RPMI7951 (cell line): ENCODE data around the gene CACNA2D4. TPM values are rescaled to one million over a fixed set of nuclear protein-coding genes. Genes with fewer than 3 reads are reported as not detected.
A peak's percentile ranks its signal among the peaks of the same experiment; 100 is the strongest.

Experiments used
- DNase-seq: peaks from one replicate; pipeline ENCODE4 v3.0.0-alpha.2; 2012; ENCODE audit warnings: low read depth
- total RNA-seq: library from RNA; depleted of rRNA; stranded (reverse); fragments of >200 nt; shearing (Covaris generic); gene quantifications from 2 replicates; pipeline ENCODE4 v1.2.3, GENCODE V29; 2014

The CACNA2D4 gene
- total RNA-seq, 1 experiment from 2014 or later: 0.24 TPM

DNA sequence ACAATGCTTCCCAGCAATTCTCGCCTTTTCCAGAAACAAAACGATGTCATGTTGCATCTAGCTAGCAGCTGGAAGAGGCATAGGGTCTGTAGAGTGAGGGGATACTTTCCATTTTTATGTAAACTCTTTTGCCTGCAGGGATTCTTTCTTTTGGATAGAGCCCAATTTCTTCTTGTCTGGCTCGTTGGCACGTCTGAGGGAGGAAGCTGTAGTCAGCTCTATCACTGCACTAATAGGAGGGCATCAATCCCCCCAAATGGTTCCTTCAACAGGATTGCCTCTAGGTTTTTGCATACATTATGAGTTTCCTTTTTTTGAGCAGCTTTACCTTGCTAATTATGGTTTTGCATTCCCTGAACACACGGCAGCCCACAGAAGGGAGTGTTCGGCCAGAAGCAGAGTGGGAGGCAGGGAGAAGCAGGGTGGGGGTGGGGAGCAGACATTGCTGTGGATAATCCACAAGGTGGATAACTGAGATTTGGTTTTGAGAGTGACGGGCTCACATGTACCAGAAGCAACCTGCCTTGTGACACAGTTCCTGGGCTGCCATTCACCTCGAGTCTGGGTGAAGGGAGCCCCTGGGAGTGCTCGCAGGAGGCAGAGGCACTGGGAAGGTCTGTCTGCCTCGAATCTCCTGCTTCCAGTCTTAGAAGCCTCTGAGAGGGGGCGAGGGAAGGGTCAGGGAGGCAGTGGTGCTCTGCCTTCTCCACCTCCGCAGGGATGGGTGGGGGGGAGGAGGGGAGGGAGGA, 73.6 kb downstream of the CACNA2D4 start:
- DNase-seq: no peak

DNA sequence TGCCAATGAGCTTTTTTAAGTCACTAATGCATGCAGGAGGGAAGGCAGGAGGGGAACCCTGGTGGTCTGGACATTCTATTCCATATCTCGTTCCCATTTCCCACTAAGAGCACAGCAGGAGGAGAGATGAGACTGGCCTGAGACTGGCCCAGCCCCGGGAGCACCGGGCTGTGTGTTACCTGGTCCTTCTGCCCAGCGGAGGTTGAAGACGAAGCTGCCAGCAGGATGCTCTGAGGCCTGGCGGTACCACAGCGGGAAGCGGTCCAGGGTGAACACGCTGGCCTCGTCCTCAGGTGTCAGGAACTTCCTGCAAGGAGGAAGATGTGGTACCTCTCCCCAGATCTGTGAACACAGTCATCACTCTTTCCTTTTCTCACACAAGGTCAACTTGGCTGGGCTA, 74.2 kb downstream of the CACNA2D4 start:
- DNase-seq: no peak

DNA sequence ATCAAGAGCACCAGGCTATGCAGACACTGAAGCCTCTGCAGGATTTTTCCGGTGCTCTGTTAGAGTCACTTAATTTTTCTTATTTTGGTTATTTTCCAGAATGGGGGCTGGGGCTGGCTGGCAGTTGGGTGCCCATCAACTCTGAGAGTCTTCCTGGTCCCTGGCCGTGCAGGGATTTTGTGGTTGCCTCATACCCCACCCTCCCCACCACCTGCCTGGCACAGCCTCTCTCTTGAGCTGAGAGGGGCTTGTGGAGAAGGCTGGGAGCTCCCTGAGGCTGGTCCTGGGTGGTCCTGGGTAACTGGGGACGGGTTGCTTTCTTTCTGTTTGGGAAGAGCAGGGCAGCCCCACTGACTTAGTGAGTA, 74.8 kb downstream of the CACNA2D4 start:
- no peak for DNase-seq

DNA sequence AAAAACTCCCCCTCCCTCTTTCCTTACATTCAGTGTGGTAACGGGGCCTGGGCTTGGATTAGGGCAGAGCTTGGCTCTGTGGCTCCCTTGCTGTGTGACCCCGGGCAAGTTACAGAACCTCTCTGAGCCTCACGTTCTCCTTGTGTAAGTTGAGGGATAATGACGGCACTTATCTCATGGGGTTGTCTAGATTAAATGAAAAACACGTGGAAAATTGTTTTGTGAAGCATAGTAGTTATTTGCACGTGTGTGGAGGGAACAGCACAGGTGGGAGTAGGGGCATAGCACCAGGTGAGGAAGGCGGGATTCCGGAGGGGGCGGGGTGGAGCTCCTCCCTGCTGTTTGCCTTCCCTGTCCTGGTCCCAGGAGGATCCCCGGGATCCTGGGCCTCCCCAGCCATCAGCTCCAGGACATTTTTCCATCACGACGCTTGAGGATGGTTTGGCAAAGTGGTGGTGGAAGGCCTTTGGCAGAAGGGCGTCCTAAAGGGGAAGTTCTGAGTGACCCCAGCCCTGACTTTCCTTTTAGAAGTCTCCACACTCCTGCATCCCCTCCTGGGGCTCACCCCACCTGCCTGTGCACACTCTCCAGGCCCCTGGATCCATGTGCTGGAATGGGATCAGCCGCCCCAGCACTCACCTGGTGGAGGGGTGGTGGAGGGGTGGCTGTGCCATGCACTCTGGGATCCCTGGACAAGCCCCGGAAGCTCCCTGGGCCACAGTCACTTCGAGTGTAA, 75.4 kb downstream of the CACNA2D4 start:
- DNase-seq: no peak

DNA sequence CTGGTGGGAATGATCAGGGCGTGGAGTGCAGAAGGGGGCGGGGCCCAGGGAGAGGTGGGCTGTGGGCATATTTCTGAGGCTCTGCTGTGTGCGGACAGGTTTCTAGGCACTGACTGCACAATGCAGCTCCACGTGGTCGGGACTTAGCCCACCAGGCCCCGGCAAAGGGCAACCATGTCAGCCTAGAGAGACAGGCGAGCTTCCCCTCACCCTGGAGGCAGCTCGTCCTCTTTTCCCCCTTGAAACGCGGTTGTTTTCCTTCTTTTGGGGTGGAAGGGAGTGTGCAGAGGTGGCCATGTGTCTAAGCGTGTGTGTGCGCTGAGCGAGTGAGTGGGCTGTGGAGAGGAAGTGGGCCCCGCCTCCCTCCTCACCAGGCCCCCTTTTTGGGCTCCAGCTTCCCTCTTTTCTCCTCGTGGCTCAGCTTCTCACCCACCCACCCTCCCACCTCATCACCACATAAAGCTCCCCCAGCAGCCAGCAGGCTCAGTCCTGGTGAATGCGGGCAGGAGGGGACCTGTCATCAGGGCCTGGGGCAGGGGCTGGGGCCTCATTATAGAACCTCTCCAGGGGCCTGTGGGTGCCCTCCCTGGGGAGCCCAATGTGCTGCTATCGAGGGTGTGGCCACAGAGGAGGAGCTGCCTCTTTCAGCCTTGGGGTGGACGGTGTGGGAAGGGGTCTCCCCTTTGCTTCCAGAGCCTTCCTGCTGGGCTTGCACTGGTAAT, 76.1 kb downstream of the CACNA2D4 start:
- no peak for DNase-seq

DNA sequence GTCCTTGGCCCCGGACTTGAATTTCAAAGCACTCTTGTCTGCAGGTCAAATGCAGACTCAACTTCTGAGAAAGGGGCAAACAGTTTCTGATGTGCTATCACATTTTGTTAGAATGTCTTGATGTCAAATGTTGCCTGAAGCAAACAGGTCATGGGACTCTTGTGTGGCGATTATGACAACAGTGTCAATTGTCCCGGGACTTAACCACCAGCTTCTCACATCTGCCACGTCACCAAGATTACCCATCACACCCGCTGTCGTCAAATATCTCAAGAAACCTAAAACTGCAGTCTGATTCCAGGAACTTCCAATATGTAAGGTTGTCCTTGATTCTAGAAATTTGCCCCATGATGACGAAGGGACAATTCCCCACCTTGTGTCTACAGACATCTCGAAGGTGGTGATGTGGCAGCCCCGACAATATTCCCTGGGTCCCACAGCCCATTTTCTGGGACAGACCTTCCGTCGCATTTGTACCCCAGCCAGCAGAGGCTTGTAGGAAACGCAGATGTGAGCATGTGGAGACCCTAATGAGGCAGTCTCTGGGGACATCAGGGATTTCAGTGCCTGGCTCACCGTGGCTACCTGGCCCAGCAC, 76.8 kb downstream of the CACNA2D4 start:
- no peak for DNase-seq

DNA sequence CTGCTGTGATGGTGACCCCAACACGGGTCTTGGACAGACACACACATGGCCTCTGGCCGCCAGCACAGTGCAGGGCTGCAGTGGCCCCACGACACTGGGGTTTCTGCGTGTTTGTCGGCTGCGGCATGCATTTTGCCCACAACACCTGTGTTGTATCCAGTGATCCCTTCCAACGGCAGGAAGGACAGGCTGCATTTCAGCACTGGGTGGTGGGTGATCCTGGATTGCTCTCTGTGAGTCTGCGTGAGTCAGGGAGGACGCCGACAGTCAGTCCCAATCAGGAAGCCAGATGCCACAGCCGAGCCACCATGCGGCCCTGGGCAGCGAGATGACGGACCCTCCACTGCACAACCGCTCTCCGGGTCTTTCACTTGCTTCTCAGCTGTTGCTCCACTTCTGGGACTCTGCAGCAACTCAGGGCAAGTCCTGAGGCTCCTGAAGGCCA, 77.4 kb downstream of the CACNA2D4 start:
- no peak for DNase-seq

DNA sequence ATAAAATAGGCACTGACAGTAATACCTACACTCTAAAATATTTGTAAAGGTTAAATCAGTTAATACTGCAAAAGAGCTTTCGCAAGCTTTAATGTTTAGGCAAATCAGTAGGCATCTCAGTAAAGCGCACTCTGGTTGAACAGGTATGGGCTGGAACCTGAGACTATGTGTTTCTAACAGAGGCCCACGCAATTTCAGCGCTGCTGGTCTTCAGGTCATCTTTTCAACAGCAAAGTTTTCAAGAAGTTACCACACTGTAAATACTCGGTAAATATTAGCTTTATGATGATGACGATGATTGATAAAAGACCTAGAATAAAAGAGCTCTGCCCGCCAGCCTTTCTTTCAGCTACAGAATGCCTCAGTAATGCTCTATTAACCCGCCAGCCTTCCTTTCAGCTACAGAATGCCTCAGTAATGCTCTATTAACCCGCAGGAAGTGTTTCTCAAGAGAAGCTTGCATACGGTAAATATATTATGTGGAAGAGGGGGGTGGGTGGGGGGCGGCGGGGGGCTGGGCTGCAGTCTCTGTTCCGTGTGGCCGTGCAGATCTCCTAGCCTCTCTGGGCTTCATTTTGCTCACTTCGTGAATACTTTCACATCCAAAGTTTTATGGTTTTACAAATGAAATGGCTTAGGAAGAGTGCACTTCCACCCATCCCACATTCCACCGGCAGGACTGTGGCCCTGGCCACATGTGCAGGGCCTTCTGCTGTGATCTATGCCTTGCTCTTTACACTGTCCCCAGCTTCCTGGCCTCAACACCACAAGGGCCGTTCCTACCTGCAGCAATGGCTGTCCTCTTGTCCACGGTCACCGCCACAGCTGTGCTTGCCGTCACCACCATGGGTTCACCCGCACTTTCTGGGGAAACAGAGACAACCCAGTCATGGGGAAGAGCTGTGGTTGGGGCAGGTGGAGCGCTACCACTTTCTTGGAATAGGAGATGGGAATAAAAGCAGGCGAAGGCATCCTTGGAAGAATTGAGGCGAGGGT, 78.2 kb downstream of the CACNA2D4 start:
- DNase-seq: no peak

DNA sequence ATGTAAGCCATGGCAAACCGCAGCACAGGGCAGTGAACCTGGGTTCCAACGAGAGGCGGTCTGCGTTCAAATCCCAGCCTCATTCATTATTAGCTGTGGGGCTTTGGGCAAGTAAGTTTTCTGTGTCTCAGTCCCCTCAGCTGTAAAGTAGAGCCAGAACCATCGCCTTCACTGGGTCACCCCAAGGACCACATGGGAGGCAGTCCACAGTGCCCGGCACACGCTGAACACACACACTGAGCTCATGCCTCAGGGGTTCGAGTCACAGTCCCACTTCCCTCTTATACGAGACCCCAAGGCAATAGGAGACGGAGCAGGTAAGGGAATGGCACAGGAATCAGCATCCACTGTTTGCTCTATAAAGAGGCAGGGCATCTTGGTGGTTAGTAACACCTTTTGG, 79.0 kb downstream of the CACNA2D4 start:
- DNase-seq: no peak

DNA sequence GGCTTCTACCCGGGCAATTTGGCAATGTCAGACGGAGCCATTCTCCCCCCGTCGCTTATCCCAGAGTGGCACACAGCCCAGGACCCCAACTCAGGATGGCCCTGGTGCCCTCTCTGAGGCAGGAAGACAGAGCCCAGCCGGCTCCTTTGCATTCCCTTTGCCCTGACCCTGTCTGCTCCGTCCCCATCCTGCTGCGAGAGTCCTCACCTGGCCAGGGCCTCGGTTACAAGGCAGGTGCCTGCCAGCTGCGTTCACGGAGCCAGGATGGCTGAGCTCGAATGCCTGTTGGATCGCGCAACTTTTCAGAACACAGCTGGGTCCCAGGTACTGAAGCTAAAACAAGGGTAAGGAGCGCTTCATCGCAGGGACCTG, 79.5 kb downstream of the CACNA2D4 start:
- no peak for DNase-seq

DNA sequence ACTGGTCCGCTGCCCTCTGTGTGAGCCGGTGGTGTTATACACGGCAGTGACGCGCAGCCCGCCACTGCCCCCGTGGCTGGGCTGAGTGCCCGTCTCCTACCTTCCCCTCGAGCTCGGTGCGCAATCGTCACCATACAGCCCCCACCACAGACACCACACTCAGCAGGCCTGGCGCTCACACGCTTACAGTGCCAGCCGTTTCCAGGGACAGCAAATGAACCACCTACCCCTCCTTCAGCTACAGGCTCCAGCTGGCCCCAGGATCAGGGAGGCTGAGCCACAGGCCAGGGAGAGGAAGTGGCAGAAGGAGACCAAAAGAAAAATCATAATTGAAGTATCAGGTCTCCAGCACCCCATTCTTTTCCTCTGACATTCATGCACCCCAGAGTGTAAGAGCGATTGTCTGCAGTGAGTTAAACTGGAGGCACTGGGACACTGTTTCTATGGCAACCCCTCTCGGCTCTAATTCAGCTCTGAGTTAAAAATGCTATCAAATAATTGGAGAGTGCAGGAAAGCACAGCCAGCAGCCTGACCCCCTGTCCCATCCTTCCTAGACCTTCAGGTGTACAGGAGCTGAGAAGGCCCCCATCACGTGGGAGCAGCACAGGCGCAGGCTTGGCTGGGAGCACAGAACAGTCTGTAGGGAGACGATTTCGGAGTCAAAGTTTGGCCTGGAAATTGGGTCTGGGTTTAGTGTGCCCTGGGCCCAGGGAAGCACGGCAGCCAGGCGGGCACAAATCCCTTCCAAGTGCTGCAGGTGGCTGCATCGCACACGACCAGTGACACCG, 80.1 kb downstream of the CACNA2D4 start:
- DNase-seq: no peak

DNA sequence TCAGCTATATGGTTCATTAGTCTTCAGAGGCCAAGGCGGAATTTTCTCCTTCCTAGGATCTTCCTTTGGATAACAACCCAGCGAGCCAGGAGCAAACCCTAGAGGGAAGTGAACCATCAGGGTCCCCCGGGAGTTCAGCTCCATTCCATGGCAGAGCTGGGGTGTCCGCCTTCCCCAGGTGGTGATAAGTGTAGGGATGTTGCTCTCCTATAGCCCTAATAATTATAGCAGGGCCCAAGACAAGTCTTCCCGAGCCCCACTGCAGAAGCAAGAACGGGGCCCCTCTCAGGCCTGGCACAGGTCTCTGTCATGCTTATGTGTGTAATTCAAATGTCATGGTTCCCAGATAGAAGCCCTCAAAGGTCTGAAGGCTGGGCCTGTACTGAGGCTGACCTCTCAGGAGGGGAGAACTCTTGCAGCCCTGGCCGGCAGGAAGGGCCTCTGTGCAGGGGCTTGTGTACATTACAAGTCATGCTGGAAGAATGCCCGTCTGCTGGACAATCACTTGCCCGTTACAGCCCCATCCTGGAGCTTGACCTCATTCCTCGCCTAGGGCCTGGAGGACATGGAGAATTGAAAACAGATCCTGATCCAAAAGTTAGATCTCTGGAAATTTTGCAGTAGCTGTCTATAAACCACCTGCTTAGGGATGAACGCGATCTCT, 80.8 kb downstream of the CACNA2D4 start:
- DNase-seq: peak; percentile 40

DNA sequence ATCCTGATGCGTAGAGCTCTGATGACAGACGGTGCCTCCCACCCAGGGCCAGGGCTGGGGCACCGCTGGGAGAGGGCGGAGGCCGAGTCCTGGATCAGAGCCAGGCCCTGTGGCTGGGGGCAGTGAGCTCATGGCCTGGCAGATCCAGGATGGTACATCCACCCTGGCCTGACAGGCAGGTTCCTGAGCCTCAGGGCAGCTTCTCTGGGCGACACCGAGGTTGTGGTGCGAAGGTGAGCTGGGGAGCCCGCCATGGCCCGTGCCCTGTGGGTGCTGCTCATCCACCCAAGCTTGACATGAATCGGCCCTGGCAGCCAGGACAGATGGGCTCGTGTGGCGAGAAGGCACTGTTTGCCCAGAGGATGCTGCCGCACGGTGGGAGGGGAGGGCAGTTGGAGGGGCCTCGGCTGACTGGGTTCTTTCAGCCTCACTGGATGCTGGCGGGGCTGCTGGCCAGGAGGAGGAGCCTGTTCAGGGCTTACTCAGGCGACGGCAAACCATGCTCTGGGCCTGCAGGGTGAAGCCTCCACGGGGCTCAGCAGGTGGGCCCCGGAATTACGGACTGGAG, 81.5 kb downstream of the CACNA2D4 start:
- no peak for DNase-seq

DNA sequence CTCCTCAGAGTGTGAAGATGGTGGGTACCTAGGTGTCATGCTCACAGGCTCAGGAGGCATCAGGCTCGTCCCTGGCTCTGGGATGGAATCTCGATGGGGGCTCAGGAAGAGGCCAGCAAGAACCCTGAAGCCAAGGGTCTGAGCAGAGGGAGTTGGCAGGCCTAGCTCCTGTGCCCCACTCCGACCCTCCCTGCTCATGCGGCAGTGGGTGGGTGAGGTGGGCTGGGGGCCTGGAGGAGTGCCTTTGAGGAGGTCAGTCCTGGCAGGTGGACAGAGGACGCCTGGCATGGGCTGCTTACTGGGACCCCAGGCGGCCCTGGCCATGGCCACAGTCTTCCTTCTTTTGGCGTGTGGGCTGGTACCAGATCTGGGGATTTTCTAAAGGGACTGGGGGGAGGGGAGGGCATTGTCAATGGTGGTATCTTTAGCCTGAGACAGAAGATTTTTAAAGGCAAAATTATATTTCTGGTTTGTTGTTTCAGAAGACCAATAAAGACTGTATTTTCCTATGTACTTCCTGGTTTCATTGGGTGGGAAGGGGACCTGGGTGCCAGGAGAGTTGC, 82.1 kb downstream of the CACNA2D4 start:
- DNase-seq: no peak

DNA sequence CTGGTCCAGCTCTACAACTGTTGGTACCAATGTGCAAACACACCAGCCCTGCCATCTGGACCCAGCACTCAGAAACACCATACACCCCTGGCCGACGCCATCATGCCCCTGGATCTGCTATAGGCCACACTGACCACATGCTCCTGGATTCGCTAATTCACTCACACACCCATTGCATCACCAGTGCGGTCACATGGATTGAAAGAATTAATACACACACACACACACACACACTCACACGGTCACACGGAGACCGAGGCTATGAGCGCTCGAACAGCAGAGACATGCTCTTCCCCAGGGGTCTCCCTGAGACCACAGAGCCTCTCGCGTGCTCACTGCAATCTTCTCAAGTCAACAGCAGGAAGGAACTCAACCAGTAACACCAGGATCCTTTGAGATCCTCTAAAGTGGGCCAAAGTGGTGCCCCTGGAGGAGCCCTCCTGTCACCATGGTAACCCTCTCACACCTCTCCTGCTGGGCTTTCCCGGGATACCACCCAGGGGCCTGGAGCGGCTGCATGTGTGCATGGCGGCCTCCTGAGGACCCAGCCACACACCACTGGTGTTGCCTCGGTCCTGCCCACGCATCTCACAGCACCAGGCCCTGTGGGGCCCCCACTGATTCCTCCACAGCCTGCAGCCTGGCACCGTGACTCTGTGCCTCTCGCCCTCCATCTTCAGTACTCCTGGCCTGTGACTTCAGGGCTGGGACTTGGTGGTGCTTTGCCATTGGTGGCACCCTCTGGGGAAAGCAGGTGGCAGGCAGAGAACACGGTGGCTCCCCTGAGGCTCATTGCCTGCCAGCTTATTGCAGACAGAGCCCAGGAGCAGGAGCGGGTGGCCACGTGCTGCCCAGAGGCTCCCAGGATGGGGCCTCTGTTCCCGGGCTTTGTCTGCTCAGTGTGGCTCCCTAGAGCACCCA, 83.0 kb downstream of the CACNA2D4 start:
- no peak for DNase-seq

DNA sequence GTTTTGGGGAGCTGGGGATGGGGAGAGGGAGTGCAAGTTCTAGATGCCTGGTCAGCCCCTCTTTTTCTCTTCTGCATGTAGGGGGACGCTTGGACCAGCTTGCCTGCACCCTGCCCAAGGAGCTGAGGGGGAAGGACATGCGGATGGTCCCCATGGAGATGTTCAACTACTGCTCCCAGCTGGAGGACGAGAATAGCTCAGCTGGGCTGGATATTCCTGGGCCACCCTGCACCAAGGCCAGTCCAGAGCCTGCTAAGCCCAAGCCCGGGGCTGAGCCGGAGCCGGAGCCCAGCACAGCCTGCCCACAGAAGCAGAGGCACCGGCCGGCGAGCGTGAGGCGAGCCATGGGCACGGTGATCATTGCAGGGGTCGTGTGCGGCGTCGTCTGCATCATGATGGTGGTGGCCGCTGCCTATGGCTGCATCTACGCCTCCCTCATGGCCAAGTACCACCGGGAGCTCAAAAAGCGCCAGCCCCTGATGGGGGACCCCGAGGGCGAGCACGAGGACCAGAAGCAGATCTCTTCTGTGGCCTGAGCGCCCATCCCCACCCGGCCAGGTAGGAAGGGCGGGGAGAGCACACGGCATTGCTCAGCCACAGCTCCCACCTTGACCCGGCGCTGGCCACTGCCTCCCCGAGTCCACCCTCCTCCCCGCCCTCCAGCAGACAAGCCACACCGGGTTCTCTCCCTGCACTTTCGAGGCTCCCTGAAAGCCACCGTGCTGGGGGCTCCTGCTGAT, 84.1 kb downstream of the CACNA2D4 start:
- no peak for DNase-seq

DNA sequence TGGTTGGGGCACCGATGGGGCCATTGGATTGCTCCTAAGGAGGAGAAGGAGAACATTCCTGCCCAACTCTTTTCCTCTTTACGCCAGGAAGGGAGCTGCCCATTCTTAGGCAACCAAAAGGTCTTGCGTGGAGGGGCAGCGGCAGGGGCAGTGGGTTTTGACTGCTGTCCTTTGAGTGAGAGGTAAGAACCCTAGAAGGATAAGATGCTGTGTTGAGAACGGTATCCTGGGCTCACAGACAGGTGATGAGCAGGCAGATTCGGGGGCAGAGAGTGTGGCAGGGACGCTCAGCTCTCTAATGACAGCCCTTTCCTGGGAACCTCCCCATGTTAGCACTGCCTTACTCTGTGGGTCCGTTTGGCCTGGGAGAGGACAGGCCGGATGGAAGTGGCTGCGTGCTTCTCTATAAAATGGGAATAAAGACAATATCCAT, 84.8 kb downstream of the CACNA2D4 start:
- no peak for DNase-seq
